ENCODE results near the gene RBM38.
"Not testable (repeated sequence)": the region's sequence is repeated elsewhere in the genome, so short reads cannot be mapped to it uniquely, and the experiment has no call there.

RBM38 gene

DNA sequence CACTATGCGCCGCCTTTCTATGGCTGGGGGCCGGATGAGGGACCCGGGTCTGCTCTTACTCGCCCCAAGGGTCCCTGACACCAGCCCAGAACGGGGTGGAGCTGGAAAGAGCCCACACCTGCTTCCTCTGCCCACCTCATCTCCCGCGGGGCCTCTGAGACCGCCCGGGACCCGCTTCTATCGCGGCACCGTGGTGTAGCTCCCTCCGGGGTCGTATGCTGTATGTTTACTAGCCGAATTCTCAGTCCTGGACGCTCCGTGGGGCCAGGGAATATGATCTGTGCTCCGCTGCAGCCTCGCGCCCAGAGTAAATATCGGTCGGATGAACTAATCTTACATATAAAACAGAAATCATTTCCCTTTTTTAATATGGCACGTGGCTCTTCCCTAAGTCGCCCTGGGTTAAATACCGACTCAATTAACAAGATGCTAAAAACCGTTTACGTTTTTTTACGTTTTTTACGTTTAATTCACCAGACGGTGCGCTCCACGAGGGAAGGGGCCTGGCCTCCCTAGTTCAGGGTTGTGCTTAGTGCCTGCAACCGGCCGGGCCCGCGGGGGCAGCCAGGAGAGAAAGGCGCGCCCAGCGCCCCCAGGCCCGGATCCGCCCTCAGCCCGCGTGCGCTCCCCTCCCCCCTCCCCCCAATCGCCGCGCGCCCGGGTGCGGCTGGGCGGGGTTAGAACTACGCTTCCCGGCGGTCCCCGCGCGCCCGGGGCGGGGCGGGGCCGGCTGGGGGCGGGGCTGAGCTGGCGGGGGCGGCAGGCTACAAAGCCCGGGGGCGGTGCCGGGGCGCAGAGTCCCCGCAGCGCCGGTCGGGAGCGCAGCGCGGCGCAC is at the start of gene RBM38:
Gene RBM38 (plus strand): TSS at position 793 of the 835 bp plus-strand sequence. CDS start 186 bp downstream, outside the sequence.
- peak; percentile 23 to 46 for DNase-seq

DNA sequence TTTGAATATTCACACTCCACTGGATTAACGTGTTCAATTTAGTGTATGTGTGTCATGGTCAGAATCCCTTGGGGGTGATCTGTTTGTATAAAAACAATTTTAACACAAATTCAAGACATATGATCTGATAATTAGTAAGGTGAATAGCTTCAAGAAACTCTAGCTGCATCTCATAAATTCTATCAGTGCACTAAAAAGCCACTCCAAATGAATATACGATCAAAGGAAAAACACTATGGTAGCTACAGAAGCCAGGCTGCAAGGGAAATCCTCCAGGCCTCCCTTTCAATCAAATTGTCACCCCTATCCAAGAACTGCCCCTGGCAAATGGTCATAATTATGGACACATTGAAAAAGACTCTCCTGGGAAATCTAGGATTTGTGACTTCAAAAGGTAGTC is 49.5 kb upstream of the RBM38 start:
- DNase-seq = no peak

DNA sequence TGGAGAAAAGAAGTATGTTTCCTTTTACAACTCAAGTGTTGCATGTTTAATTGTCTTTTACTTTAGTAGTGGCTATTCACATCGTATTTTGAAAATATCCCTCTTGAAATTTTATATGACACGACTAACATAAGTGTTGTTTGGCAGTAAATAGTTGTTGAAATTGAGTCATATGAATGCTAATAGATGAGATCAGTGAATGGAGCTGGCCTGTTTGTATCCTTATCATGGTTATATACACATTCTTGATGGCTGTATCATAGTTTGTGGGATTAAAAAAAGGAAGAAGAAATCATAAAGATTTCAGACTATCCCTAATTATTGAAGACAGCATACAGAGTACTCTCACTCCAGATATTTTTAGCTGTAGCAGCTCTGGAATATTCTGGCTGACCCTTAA is 48.4 kb upstream of the RBM38 start:
- DNase-seq = no peak

DNA sequence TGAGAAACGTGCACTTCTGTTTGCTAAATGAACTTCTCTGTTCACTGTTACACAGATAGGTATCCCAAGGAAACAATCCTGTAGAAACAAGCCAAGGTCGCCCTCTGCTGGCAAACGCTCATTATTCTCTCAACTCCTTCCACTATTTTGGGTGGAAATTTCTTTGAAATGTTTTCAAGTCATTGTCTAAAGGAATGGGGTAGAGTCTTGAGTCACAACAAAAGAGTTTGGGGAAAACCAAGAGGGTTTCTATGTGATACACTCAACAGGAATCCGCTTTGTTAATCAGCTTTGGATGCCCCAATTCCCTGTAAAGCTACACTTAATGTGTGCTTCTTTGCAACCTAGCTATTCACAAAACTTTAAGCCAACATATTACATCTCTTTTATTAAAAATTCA is 44.7 kb upstream of the RBM38 start:
- peak; percentile 33 to 47 for DNase-seq

DNA sequence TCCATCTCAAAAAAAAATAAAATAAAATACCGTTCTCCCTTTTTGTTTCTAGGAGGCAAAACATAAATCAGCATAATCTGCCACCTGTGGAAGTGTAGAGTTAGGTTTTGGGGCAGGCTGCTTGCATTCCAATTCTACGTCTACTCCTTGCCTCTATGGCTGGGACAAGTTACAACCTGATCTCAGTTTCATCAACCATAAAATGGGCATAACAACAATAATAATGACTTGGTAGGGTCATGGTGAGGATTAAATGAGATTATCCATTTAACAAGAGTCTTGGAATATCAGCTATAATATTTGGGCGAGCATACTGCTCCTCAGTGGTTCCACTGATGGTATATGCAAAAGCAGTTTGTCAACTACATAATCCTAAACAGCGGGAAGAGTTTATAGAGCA is 43.8 kb upstream of the RBM38 start:
- DNase-seq = no peak

DNA sequence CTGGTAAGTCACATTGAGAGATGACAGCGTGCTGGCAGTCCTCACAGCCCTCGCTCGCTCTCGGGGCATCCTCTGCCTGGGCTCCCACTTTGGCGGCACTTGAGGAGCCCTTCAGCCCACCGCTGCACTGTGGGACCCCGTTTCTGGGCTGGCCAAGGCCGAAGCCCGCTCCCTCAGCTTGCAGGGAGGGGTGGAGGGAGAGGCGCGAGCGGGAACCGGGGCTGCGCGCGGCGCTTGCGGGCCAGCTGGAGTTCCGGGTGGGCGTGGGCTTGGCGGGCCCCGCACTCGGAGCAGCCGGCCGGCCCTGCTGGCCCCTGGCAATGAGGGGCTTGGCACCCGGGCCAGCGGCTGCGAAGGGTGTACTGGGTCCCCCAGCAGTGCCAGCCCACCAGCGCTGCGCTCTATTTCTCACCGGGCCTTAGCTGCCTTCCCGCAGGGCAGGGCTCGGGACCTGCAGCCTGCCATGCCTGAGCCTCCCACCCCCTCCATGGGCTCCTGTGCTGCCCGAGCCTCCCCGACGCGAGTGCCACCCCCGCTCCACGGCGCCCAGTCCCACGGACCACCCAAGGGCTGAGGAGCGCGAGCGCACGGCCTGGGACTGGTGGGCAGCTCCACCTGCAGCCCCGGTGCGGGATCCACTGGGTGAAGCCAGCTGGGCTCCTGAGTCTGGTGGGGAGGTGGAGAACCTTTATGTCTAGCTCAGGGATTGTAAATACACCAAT is 42.8 kb upstream of the RBM38 start:
- DNase-seq = not testable (repeated sequence)

DNA sequence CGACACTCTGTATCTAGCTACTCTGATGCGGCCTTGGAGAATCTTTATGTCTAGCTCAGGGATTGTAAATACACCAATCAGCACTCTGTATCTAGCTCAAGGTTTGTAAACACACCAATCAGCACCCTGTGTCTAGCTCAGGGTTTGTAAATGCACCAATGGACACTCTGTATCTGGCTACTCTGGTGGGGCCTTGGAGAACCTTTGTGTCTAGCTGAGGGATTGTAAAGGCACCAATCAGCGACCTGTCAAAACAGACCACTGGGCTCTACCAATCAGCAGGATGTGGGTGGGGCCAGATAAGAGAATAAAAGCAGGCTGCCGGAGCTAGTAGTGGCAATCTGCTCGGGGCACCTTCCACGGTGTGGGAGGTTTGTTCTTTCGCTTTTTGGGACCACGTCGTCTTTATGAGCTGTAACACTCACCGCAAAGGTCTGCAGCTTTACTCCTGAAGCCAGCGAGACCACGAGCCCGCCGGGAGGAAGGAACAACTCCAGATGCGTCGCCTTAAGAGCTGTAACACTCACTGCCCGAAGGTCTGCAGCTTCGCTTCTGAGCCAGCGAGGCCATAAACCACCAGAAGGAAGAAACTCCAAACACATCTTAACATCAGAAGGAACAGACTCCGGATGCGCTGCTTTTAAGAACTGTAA is 42.1 kb upstream of the RBM38 start:
- not testable (repeated sequence) for DNase-seq

DNA sequence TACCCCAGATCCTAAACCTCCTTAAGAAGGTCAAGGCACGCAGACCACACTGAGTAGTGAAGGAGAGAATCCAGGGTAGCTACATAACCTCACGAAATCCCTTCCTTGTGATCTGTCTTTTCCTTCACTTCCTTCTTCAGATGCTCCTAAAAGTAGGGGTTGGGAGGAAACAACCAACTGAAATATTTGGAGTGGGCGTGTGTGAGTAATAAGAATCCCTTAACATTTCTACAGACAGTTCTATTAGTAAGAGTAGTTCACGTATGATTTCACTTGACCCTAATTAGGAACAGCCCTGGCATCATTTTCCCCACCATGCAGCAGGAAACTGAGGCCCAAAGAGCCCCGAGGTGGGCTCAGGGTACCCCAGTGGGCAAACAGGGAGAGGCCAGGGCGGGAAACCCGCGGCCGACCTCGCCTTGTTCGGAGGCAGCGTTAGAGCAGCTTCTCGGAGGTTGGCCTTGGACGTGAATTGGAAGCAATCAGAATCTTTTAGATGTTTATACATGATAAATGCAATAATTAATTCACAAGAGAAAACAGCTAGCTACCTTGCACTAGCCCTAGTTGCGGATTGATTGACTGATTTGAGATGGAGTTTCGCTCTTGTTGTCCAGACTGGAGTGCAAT is 41.0 kb upstream of the RBM38 start:
- DNase-seq = no peak

DNA sequence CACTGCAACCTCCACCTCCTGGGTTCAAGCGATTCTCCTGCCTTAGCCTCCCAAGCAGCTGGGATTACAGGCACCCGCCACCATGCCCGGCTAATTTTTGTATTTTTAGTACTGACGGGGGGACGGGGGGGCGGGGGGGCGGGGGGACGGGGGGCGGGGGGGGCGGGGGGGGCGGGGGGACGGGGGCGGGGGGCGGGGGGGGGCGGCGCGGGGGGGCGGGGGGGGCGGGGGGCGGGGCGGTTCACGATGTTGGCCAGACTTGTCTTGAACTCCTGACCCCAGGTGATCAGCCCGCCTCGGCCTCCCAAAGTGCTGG is 40.5 kb upstream of the RBM38 start:
- not testable (repeated sequence) for DNase-seq

DNA sequence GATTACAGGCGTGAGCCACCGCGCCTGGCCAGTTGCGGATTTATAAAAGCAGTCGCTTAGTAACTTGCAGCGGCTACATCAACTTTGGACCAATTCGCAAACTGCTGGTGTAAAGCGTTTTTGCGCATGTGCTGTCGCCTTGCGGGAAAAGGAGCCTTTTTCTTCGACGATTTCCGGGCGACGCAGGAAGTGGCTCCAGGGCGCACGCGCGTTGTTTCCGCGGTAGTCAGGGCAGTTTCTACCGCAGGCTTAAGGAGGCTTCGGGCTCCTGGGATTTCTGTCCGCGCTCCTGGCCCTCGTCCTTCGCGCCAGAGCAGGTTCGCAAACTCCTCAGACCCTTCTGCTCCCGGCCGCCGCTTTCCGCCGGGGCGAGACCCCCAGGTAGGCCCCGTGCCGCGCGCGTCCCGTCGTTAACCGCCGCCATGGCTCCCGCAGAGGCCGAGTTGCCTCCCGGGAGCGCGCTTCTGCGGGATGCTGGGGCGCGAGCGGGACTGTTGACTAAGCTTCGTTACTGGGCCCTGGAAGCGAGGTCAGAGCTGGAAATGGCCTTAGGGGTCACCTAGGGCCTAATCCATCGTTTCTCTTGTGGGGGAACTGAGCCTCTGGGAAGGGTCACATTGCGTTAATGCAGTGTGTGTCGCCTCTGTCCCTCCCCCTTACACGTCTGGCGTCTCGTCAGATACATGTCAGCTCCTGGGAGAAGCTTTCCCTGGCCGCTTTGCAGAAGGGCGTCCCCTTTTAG is 40.0 kb upstream of the RBM38 start, which contains the start of gene RAE1:
Gene RAE1 (plus strand): TSS at position 214 of the 742 bp plus-strand sequence. CDS start 2,784 bp downstream, outside the sequence.
- DNase-seq = peak; percentile 60 to 84

DNA sequence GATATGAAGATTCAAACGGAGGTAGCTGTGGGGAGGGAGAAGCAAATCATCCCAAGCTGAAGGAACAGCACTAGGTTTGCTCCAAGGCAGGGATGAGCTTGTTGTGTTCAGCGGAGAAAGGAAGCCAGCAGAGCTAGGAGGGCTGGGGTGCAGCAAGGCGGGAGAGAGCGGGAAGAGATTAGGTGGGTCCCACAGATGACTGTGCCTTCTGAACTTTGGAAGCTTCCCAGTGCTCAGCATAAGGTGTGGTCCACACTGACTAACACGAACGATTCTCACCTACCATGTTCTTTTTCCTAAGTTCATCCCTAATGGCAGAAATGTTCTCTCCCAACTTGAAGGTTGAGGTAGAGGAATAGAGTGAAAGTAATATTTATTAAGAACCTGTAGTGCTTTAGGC is 38.9 kb upstream of the RBM38 start:
- no peak for DNase-seq

DNA sequence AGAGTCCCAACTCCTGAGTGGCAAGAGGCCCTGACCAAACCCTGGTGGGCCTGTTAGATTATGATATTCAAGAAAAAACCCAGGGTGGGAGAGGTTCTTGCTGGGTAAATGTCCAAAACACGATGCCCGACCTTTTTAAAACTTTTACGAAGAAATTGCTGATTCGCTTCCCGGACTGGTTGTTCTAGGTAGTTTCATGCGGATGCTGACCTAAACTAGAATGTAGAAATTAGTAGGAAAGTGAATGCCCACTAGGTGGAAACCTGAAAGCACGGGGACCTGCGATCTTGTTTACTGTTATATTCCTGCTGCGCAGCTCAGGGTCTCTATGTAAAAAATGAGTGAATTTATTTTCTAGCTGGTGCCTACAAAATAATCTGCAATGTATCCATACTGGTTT is 37.8 kb upstream of the RBM38 start:
- no peak for DNase-seq

DNA sequence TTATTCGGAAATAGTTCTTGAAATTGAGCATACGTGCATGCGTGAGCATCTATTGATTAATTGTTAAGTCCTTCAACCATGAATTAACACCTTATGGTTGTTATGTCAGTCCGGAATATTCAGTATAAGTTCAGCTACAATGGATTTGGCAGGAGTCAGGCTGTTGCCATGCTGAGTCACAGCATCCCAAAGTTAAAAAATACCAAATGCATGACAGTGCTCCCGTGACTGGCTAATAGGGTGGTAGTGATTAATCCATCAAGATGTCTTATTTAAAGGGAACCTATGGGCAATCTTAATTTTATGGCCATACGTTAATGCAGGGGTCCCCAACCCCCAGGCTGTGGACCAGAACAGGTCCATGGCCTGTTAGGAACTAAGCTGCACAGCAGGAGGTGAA is 29.7 kb upstream of the RBM38 start:
- DNase-seq = no peak

DNA sequence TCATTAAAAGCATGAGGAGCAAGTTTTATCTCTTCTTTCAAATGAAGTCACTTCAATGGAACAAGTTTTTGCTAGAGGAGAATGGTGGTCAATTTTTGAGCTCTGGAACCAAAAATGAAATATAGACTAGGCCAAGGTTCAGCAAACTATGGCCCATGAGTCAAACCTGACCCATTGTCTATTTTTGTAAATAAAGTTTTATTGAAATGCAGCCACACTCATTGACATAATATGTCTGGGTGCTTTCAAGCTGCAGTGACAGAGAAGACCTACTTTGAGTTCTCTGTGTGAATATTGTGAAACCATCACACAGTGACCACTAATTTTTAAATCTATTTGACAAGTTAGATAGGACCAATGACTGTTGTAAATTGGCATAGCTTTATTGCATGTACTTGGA is 26.7 kb upstream of the RBM38 start:
- DNase-seq = no peak

DNA sequence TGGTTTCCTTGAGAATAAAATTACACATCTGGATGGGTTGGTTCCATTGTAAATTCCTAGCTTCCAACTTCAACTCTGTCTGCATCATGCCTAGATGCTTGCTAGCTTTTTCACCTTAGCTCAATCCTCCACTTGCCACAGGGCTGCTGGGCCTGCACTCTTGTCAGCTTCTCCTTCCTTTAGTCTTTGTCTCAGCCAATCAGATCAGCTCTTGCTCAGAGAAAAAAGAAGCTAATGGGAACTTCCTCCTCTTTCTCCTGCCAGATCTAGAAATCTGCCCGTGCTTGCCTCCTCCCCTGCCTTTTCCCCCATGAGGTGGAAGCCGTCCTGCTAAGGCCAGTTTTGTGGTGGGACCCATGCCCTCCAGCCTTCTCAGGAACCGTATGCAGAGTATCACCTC is 21.6 kb upstream of the RBM38 start:
- DNase-seq = no peak

DNA sequence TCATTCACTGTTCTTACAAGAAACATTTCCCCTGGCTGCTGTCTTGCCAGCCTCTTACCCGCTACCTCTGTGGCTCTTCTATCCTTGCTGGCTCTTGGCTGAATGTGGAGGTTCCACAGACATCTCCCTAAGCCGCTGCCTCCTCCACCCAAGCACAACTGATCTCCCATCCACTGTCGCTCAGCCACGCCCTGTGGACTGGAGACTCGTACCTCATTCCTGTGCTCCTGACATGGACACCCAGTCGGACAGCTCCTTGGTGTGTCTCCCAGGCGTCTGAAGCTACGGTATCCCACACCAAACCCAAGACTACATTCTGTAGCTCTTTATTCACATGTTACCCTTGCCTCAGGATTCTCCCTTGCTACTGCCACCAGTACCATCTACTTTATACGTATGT is 20.9 kb upstream of the RBM38 start:
- no peak for DNase-seq

DNA sequence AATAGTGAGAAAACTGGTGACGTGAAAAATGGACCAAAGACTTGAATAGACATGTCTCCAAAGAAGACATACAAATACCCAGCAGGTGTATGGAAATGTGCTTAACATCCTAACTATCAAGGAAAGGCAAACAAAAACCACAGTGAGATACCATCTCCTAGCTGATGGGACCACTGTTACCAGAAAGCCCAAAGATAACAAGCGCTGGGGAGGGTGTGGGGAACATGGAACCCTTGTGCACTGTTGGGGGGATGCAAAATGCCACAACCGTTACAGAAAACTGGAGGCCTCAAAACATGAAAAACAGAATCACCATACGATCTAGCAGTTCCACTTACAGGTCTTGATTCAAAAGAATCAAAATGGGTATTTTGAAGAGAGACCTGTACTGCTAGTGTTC is 19.8 kb upstream of the RBM38 start:
- DNase-seq = no peak

DNA sequence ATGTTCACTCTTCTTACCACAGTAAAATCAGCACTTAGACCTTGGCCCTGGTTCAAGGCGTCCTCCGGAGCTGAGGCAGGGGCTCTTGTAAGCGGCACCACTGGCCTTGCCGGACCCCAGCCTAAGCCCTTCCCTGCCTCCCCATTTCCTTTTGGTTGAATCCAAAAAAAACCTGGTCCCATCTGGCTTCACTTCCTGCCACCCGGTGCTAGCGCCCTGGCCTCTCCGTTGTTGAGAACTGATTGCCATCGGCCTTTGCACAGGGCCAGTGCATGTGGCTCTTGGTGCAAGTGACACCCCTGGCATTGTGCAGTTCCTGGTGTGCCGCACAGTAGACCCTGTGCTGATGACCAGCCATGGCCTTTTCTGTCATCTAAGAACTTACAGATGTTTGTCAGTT is 19.0 kb upstream of the RBM38 start:
- no peak for DNase-seq

DNA sequence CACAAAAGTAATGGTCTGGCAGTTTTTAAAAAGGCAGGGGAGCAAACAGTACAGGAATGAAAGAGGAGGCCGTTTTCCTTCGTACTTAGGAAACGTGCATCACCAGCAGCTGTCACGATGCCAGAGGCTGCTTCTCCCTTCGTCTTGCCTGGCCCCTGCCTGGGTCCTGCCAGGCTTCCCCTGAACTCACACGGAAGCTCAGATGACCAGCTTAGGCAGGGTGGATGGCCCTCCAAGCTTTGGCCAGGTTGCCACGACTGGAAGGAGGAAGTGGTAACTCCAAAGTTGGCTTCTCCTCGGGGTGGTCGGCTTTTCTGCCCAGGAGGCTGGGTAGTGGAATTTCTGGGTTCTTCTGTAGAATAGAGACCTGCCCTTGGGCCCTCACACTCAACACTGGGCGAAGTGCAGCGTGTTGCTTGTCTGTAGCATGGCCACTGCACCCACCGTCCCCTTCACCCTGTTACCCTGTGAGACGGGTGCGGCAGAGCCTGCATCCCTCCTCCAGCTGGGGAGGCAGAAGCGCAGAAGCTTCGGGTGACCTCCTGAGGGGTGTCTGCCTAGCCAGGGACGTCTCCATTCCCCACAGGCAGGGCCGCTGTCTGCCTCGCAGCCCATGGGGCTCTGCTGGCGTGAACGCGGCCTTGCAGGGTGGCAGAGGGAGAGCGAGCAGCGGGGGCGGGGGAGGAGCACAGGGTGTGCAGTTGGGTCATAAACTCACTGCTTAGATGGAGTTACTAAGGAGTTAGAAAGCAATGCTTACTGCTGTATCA is 18.4 kb upstream of the RBM38 start:
- no peak for DNase-seq

DNA sequence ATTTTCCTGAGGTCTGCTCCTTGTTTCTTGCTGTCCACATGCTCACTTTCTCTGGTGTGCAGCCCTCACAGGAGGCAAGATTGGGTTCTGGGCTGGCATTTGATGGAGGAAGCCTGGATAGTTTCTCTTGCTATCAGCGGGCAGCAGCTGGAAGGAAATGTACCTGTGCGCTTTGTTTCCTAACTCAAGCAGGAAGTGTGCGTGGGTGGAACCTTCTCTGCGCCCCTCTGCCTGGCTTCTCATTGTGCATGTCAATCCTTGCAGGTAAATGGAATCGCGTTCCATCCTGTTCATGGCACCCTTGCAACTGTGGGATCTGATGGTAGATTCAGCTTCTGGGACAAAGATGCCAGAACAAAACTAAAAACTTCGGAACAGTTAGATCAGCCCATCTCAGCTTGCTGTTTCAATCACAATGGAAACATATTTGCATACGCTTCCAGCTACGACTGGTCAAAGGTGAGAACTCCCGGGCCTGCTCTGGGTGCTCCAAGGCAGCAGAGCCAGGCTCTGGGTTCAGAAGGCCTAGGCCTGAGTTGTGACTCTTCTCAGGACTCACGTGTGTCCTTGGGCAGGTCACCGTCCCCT is 16.8 kb upstream of the RBM38 start:
- no peak for DNase-seq

DNA sequence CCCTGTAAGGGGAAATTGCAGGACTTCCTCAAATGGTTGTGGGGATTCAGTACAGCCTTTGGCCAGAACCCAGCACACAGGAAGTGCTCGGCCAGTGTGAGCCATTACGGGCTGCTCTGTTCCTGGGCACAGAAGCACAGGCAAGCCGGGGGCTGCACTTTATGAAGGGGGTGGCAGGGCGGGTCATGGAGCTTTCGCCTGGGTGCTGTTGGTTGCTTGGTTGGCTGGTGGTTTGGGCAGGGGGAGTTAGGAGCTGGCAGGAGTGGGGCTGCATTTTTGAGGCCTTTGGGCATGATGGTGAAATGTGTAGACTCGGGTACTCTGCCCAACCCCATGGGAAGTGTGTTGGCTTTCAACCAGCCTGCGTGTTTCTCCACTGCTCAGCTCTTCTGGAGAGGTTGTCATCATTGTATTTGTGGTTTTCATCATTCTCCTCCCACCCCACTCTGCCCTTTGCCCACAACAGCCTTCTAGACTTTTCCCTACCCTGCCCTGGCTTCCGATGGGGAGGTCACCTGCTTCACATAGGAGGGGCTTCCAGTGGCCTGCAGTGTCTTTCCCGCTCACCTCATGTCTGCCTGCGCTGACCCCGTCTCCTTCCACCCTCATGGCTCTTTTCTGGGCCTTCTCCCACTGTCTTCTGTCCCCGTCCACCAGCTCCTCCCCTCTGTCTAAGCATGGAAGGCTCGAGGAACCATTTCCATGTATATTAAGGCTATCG is 16.1 kb upstream of the RBM38 start:
- no peak for DNase-seq
